Measurements from ENCODE around the gene PLEKHG1.

- TF ChIP-seq TCF7 (CRISPR knock-in tag; IDR thresholded peaks at IDR 0.05; ENCODE audit: low read depth) (no peak), ZNF317 (CRISPR knock-in tag; IDR thresholded peaks at IDR 0.05; ENCODE audit: borderline replicate concordance, low read depth) (no peak), FOXK1 (CRISPR knock-in tag; IDR thresholded peaks at IDR 0.05) (no peak), ATF6 (CRISPR knock-in tag; IDR thresholded peaks at IDR 0.05) (no peak), CTCF (IDR thresholded peaks at IDR 0.05) (no peak), HMGA2 (CRISPR knock-in tag; IDR thresholded peaks at IDR 0.05) (no peak), FOXJ3 (CRISPR knock-in tag; IDR thresholded peaks at IDR 0.05; ENCODE audit: borderline replicate concordance) (no peak), FOXP1 (CRISPR knock-in tag; IDR thresholded peaks at IDR 0.05; ENCODE audit: borderline replicate concordance) (no peak), MAX (CRISPR knock-in tag; IDR thresholded peaks at IDR 0.05) (no peak)
Measured at GRCh38 chr6:150567380-150567779, 32.3 kb upstream of the PLEKHG1 start.

Data from WTC11 (cell line).